ENCODE measurements around the gene CITED4. TPM values are rescaled to one million over a fixed set of nuclear protein-coding genes. Genes with fewer than 3 reads are reported as not detected.

Gene CITED4
- total RNA-seq, 2 donors from 2014 or later, result 180 to 465 TPM

DNA sequence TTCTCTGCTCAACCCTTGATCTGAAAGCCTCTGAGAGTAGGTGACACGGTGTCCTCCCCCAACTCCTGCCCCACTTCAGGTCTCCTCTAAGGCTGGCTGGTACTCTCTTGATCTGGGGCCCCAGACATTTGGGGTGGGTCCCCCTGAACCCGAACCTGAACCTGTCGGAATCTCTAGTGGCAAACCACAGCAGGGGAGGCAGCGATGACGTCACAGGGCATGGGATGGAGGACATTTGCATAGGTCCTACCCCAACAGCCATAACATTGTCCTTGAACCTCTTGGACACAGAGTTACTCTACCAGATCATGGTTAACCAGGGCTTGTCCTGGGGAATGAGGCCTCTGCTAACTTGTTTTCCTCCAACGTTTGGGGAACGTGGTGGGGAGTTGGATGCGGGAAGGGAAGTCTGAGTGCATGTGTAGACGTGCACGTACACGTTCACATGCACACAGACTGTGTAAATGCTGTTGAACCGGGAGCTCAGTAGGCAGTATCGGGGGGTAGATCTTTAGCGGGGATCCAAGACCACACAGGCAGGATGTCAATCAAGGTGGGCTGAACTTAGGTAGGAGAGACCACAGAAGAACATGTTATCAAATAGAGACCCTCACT lies 32.4 kb downstream of the CITED4 start:
- WGBS, 2 donors, result 77 to 79% methylated on average over 13 to 14 of the region's 14 CpGs
- no peak for DNase-seq
- no peak for ATAC-seq
- H3K4me1 ChIP-seq, result peaks cover 14% of the 10 kb centered on the region
- H3K27ac ChIP-seq, result no peak overlapping the region
- no peak for TF ChIP-seq POLR2A (IDR thresholded peaks at IDR 0.05)
- TF ChIP-seq, protein P1, sequence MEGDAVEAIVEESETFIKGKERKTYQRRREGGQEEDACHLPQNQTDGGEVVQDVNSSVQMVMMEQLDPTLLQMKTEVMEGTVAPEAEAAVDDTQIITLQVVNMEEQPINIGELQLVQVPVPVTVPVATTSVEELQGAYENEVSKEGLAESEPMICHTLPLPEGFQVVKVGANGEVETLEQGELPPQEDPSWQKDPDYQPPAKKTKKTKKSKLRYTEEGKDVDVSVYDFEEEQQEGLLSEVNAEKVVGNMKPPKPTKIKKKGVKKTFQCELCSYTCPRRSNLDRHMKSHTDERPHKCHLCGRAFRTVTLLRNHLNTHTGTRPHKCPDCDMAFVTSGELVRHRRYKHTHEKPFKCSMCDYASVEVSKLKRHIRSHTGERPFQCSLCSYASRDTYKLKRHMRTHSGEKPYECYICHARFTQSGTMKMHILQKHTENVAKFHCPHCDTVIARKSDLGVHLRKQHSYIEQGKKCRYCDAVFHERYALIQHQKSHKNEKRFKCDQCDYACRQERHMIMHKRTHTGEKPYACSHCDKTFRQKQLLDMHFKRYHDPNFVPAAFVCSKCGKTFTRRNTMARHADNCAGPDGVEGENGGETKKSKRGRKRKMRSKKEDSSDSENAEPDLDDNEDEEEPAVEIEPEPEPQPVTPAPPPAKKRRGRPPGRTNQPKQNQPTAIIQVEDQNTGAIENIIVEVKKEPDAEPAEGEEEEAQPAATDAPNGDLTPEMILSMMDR (IDR thresholded peaks at IDR 0.05), result no peak
- intact Hi-C loops (cut with DNase I), result no loop called here
- no peaks in the 10 kb centered on the region for H3K9me3 ChIP-seq
- no peak overlapping the region for H3K4me3 ChIP-seq
- no peaks in the 10 kb centered on the region for H3K27me3 ChIP-seq
- no peaks in the 10 kb centered on the region for H3K36me3 ChIP-seq (replicated peaks in 1 of 2; ENCODE audit: insufficient read depth in 1 of 2, low read depth in 2 of 2)

DNA sequence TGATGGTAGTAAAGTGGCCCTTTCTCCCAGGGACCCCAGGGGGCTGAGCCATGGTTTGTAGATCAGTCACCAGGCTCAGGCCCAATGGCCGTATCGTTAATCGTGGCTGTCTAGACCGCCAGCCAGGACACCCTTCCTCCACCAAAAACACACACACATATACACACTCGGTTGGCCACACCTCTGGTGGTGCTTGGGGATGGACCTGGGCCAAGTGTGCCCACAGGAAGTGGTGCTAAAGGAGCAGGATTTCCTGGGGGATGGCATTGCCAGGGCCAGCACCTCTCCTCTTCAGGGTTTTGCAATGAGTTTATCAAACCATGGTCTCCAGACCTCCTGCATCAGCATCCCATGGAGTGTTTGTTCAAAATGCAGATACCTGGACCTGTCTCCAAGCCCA lies 36.2 kb downstream of the CITED4 start:
- peak overlapping the region in 3 of 4 donors; percentile 7 to 57 (median 16) for H3K27ac ChIP-seq
- peaks cover 25% of the 10 kb centered on the region for H3K4me1 ChIP-seq
- DNase-seq (no peak), ATAC-seq (no peak)
- H3K9me3 ChIP-seq, result no peaks in the 10 kb centered on the region
- no peak overlapping the region for H3K4me3 ChIP-seq
- WGBS, 2 donors, result 30 to 42% methylated on average over 5 of the region's 5 CpGs
- no peaks in the 10 kb centered on the region for H3K36me3 ChIP-seq (replicated peaks in 1 of 2; ENCODE audit: insufficient read depth in 1 of 2, low read depth in 2 of 2)
- H3K27me3 ChIP-seq, result no peaks in the 10 kb centered on the region
- TF ChIP-seq, protein P1 (IDR thresholded peaks at IDR 0.05), result no peak
- TF ChIP-seq POLR2A (IDR thresholded peaks at IDR 0.05), result no peak
- intact Hi-C loops (cut with DNase I), result no loop called here

DNA sequence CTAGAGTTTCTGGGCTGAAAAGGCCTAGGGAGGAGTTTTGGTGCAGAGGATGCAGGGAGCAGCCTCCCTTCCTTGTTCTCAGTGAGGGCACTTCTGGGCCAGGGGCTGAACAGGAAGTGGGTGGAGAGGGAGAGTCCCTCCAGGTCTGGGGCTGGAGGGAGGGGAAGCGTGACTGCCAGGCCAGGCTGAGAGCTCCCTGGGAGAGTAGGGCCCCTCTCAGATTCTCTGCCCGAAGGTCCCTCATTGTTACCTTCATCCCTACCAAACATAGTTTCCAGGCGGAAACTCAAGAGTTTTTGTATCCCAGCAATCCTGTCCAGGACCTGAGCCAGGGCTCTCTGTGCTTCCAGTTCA lies 36.8 kb downstream of the CITED4 start:
- H3K27ac ChIP-seq, result peak overlapping the region in 3 of 4 donors; percentile 7 to 57 (median 16)

DNA sequence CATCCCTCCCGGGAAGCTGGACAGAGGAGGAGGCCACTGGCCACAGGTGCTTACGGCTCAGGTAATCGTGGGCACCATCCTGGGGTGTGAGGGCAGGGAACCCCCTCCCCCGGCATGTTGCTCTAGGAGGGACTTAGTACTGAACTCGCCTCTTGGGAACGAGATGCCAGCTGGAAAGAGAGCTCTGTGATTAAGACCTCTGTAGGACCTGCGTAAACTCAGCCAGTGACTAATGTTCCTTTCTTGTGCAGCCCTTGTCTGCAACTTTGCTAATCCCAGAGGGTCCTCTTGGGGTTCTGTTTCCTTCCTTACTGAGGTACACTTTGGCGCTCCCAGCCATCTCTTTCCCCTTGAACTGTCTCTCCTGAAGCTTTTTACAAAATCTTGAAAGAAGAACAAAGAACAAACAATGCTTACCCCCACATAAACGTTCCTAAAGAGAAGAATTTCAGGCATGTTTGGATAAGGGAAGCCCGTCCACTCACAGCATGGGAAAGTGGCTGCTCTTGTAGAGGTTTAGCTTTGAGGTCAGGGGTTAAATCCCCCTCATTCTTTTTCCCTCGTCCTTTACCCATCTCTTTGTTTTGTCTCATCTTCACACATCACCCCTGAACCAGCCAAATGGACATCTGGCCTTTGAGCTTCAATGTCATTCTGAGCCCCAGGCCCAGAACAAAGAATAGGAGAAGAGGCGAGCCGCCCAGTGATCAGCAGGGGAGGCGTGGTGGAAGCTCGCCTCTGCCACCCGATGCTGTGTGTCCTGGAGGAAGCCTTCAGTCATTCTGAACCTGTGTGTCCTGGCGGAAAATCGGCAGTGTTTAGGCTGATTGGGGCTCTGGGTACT lies 37.4 kb downstream of the CITED4 start:
- 61 to 66% methylated on average over 18 of the region's 18 CpGs for WGBS, 2 donors
- intact Hi-C loops (cut with DNase I), result no loop called here
- Histone ChIP-seq H3K9me3 (no peaks in the 10 kb centered on the region), H3K27me3 (no peaks in the 10 kb centered on the region), H3K4me1 (peaks cover 36% of the 10 kb centered on the region), H3K27ac (peak overlapping the region in 2 of 4 donors; percentile 7 to 57), H3K36me3 (replicated peaks in 1 of 2; ENCODE audit: insufficient read depth in 1 of 2, low read depth in 2 of 2) (no peaks in the 10 kb centered on the region), H3K4me3 (no peak overlapping the region)
- ATAC-seq (no peak), DNase-seq (no peak)
- no peak for TF ChIP-seq POLR2A (IDR thresholded peaks at IDR 0.05)
- TF ChIP-seq, protein P1 (IDR thresholded peaks at IDR 0.05), result no peak

More for the DNA sequence above, 36.8 kb downstream of the CITED4 start:
- no peak for TF ChIP-seq POLR2A (IDR thresholded peaks at IDR 0.05)
- TF ChIP-seq, protein P1 (IDR thresholded peaks at IDR 0.05), result no peak
- intact Hi-C loops (cut with DNase I), result no loop called here
- Histone ChIP-seq H3K9me3 (no peaks in the 10 kb centered on the region), H3K36me3 (replicated peaks in 1 of 2; ENCODE audit: insufficient read depth in 1 of 2, low read depth in 2 of 2) (no peaks in the 10 kb centered on the region), H3K4me1 (peaks cover 31% of the 10 kb centered on the region), H3K27me3 (no peaks in the 10 kb centered on the region), H3K4me3 (no peak overlapping the region)
- peak; percentile 31 for ATAC-seq
- WGBS, 2 donors, result 73 to 79% methylated on average over 3 of the region's 3 CpGs
- DNase-seq, result peak in 1 of 4 donors; percentile 23
